GM10248 (cell line): ENCODE measurements around the gene PSMC5.

ENCODE experiments used
- CTCF ChIA-PET: fragments of 300-600 bp; sonication (Branson Sonifier 250); formaldehyde crosslinking; extraction: SDS; loops from one replicate; lab custom pipeline; 2021; ENCODE audit warnings: antibody characterized with exemption; lab: Yijun Ruan, JAX
- POLR2A ChIA-PET: fragments of 350-650 bp; sonication (Branson Sonifier 250); formaldehyde crosslinking; extraction: SDS; loops from one replicate; lab custom pipeline; 2020; ENCODE audit warnings: antibody characterized with exemption; lab: Yijun Ruan, JAX
- DNase-seq: peaks from one replicate; pipeline ENCODE4 v3.0.0; 2012; ENCODE audit errors: extremely low spot score
- CTCF ChIP-seq: IDR thresholded peaks from 2 replicates; pipeline ENCODE4 v1.5.1; 2012; ENCODE audit warnings: mild to moderate bottlenecking, low read depth; ENCODE audit errors: extremely low read depth, missing control alignments, control extremely low read depth

The PSMC5 gene

GRCh38 chr17:63824362-63824761, 2.9 kb upstream of the PSMC5 start:
- ChIA-PET POLR2A (interaction anchor here (0.7 to 1.2 kb wide), 2 partner anchors 16 to 47 kb away, joined by 3 read pairs; no protein-coding TSS in a partner anchor), CTCF (interaction anchor here (0.9 to 2.8 kb wide), 2 partner anchors 9 to 17 kb away, joined by 3 to 15 read pairs; no protein-coding TSS in a partner anchor)
- no peak for TF ChIP-seq CTCF
- DNase-seq: no peak

- CTCF ChIA-PET: interaction anchor here (0.8 to 1.1 kb wide), 4 partner anchors 9 to 93 kb away, joined by 3 to 5 read pairs (median 4); no protein-coding TSS in a partner anchor
- TF ChIP-seq CTCF: no peak
- POLR2A ChIA-PET: interaction anchor here (0.7 to 1.4 kb wide), 2 partner anchors 13 to 17 kb away, joined by 3 to 5 read pairs; no protein-coding TSS in a partner anchor
- no peak for DNase-seq
These were observed 696 bp upstream of the PSMC5 start for GRCh38 chr17:63826468-63827001.

- DNase-seq: no peak
- POLR2A ChIA-PET: interaction anchor here (1.5 kb wide), 1 partner anchor 54 kb away, joined by 4 read pairs; the partner anchor contains the start of genes CCDC47 and DDX42
- TF ChIP-seq CTCF: no peak
- CTCF ChIA-PET: interaction anchor here (0.8 to 3.8 kb wide), 11 partner anchors 9 to 153 kb away, joined by 3 to 15 read pairs (median 6); partner anchors contain the start of genes CCDC47, DDX42 and SMARCD2
These were observed 580 bp downstream of the PSMC5 start for GRCh38 chr17:63827801-63828221.

GRCh38 chr17:63828936-63829335, 1.7 kb downstream of the PSMC5 start:
- POLR2A ChIA-PET: interaction anchor here (1.3 to 1.5 kb wide), 3 partner anchors 12 to 55 kb away, joined by 4 to 6 read pairs (median 5); partner anchors contain the start of genes CCDC47 and DDX42
- TF ChIP-seq CTCF: no peak
- DNase-seq: no peak
- CTCF ChIA-PET: interaction anchor here (1.1 to 3.8 kb wide), 10 partner anchors 8 to 154 kb away, joined by 3 to 15 read pairs (median 6); partner anchors contain the start of genes CCDC47, DDX42 and SMARCD2

GRCh38 chr17:63830278-63830677, 3.0 kb downstream of the PSMC5 start:
- ChIA-PET POLR2A (interaction anchor here (0.9 to 1.4 kb wide), 2 partner anchors 8 to 11 kb away, joined by 3 to 6 read pairs; no protein-coding TSS in a partner anchor), CTCF (interaction anchor here (1.2 to 3.8 kb wide), 6 partner anchors 10 to 56 kb away, joined by 3 to 12 read pairs (median 4); partner anchors contain the start of genes CCDC47 and DDX42)
- no peak for TF ChIP-seq CTCF
- DNase-seq: no peak

GRCh38 chr17:63830904-63831491, 3.8 kb downstream of the PSMC5 start:
- ChIA-PET POLR2A (interaction anchor here (0.9 to 1.4 kb wide), 2 partner anchors 8 to 12 kb away, joined by 3 to 5 read pairs; partner anchors contain the start of gene SMARCD2), CTCF (interaction anchor here (1.0 to 3.8 kb wide), 6 partner anchors 9 to 57 kb away, joined by 3 to 12 read pairs (median 4); partner anchors contain the start of genes CCDC47, DDX42 and SMARCD2)
- no peak for DNase-seq
- TF ChIP-seq CTCF: no peak
